Liver (tissue), 3 donors: Measurements from ENCODE around the gene GPR176.

ENCODE experiments used
- CTCF ChIP-seq: fragments of 150-350 bp; IDR thresholded peaks from 2 replicates; pipeline ENCODE4 v1.5.1; 2017; ENCODE audit warnings: improper control_type of control experiment, low read depth, low read length; ENCODE audit not compliant: missing input control
- EGR1 ChIP-seq, 2 donors: IDR thresholded peaks; 2 replicates each; pipeline ENCODE4 v1.6.1; 2016 to 2018; ENCODE audit warnings: antibody characterized with exemption in 2 of 2, low read depth in 2 of 2
- RAD21 ChIP-seq, 2 donors: IDR thresholded peaks; 2 replicates each; pipeline ENCODE4 v1.6.1; 2016; ENCODE audit warnings: antibody characterized with exemption in 2 of 2, mild to moderate bottlenecking in 2 of 2
- TAF1 ChIP-seq: conservative IDR thresholded peaks from 2 replicates; pipeline ENCODE4 v1.6.1; 2016; ENCODE audit warnings: antibody characterized with exemption, mild to moderate bottlenecking
- YY1 ChIP-seq: IDR thresholded peaks from 2 replicates; pipeline ENCODE4 v1.6.1; 2016; ENCODE audit warnings: antibody characterized with exemption, mild to moderate bottlenecking
- donor health status: healthy.
- donor health status: healthy.

- TF ChIP-seq CTCF (no peak), TAF1 (no peak), EGR1 (IDR thresholded peaks at IDR 0.05; ENCODE audit: low read depth in 2 of 2) (no peak), YY1 (no peak), RAD21 (IDR thresholded peaks at IDR 0.05) (no peak)
Measured at GRCh38 chr15:39854161-39854560, 65.9 kb downstream of the GPR176 start.
